HG03460 (cell line): ENCODE measurements around the gene ZNF584.
"Not testable (repeated sequence)": the region's sequence is repeated elsewhere in the genome, so short reads cannot be mapped to it uniquely, and the experiment has no call there.

Experiments
- ATAC-seq: cut with Tn5 transposase; IDR thresholded peaks from one replicate; pipeline ENCODE4 v1.9.1; 2021; ENCODE audit not compliant: unreplicated experiment

ZNF584 gene

GRCh38 chr19:58403920-58404478 lies 4.5 kb upstream of the ZNF584 start:
- ATAC-seq = not testable (repeated sequence)

- ATAC-seq = no peak
Observed at GRCh38 chr19:58406818-58407657, 1.4 kb upstream of the ZNF584 start.

GRCh38 chr19:58407658-58408151 lies 744 bp upstream of the ZNF584 start:
- ATAC-seq = no peak

- ATAC-seq = peak; percentile 19
Observed at GRCh38 chr19:58409010-58409790, 751 bp downstream of the ZNF584 start.

- ATAC-seq = no peak
Observed at GRCh38 chr19:58416604-58417003, 8.2 kb downstream of the ZNF584 start.

GRCh38 chr19:58417071-58417470 lies 8.6 kb downstream of the ZNF584 start:
- ATAC-seq = no peak

GRCh38 chr19:58428617-58429016 lies 20.2 kb downstream of the ZNF584 start:
- ATAC-seq = no peak

- ATAC-seq = no peak
Observed at GRCh38 chr19:58429745-58430144, 21.3 kb downstream of the ZNF584 start.

- ATAC-seq = no peak
Observed at GRCh38 chr19:58434217-58434616, 25.8 kb downstream of the ZNF584 start.

GRCh38 chr19:58439576-58440554 lies 31.4 kb downstream of the ZNF584 start, which contains the start of gene ZNF132:
Gene ZNF132 (minus strand): TSS chr19:58440153. CDS start chr19:58439821, 332 bp downstream.
- ATAC-seq = peak; percentile 93

GRCh38 chr19:58440556-58440955 lies 32.1 kb downstream of the ZNF584 start:
- no peak for ATAC-seq

GRCh38 chr19:58442986-58443385 lies 34.5 kb downstream of the ZNF584 start:
- not testable (repeated sequence) for ATAC-seq

- ATAC-seq = not testable (repeated sequence)
Observed at GRCh38 chr19:58448860-58449259, 40.4 kb downstream of the ZNF584 start.

GRCh38 chr19:58449980-58450379 lies 41.5 kb downstream of the ZNF584 start:
- not testable (repeated sequence) for ATAC-seq

- ATAC-seq = peak; percentile 3
Observed at GRCh38 chr19:58450856-58451357, 42.5 kb downstream of the ZNF584 start.

GRCh38 chr19:58451358-58452101 lies 43.1 kb downstream of the ZNF584 start, which contains the start of gene ZNF324B:
Gene ZNF324B (plus strand): TSS chr19:58451622. CDS start chr19:58453702, 2,080 bp downstream.
- peak; percentile 95 for ATAC-seq

GRCh38 chr19:58453743-58454142 lies 45.3 kb downstream of the ZNF584 start:
- no peak for ATAC-seq

GRCh38 chr19:58455306-58455705 lies 46.9 kb downstream of the ZNF584 start:
- ATAC-seq = no peak

GRCh38 chr19:58456111-58456510 lies 47.7 kb downstream of the ZNF584 start:
- ATAC-seq = no peak
